ENCODE data around the gene GAB2. TPM values are rescaled to one million over a fixed set of nuclear protein-coding genes. Genes with fewer than 3 reads are reported as not detected.
"Not testable (repeated sequence)": the region's sequence is repeated elsewhere in the genome, so short reads cannot be mapped to it uniquely, and the experiment has no call there.

The GAB2 gene
- total RNA-seq (10 to 100 TPM; 16.2 to 24.3 TPM), polyA plus RNA-seq (ENCODE audit: insufficient read length in 2 of 2) (10 to 100 TPM; 30.7 to 31.5 TPM)
- long read RNA-seq, donor 1, full-length matches to known transcripts = 4 of 4 reads
- long read RNA-seq, donor 1, partial matches to known transcripts = 0 of 4 reads
- long read RNA-seq, donor 1, other reads (novel, unspliced or antisense) = 0 of 4 reads
- long read RNA-seq, donor 2, full-length matches to known transcripts = 1 of 1 reads
- long read RNA-seq, donor 2, partial matches to known transcripts = 0 of 1 reads
- long read RNA-seq, donor 2, other reads (novel, unspliced or antisense) = 0 of 1 reads
- long read RNA-seq, donor 3, partial matches to known transcripts = 5 of 7 reads
- long read RNA-seq, donor 3, other reads (novel, unspliced or antisense) = 0 of 7 reads
- long read RNA-seq, donor 4 = 0 reads

- no peaks in the 10 kb centered on the region for H3K9me3 ChIP-seq (ENCODE audit: control insufficient read depth, insufficient read depth, low read length)
- DNase-seq (ENCODE audit: low read depth in 4 of 6, low spot score in 6 of 6) = no peak
- WGBS (ENCODE audit: insufficient coverage) = under 1% methylated on average over 87 of the region's 93 CpGs
- peak within 1 kb of the TSS; percentile 75 for H3K4me3 ChIP-seq (ENCODE audit: low read depth, low read length)
- peaks cover 29% of the 10 kb centered on the region for H3K4me1 ChIP-seq (ENCODE audit: control insufficient read depth, insufficient read depth, low read length)
- no peaks in the 10 kb centered on the region for H3K36me3 ChIP-seq (ENCODE audit: control insufficient read depth, insufficient read depth, low read length)
- no peaks in the 10 kb centered on the region for H3K27me3 ChIP-seq (ENCODE audit: control insufficient read depth, insufficient read depth, low read length)
- peak within 1 kb of the TSS; percentile 92 for H3K27ac ChIP-seq (ENCODE audit: low read depth, low read length)
These were observed at the start of gene GAB2 for GRCh38 chr11:78417175-78417887. Gene GAB2 (minus strand): TSS chr11:78417820. CDS start chr11:78417720, 100 bp downstream.

DNA sequence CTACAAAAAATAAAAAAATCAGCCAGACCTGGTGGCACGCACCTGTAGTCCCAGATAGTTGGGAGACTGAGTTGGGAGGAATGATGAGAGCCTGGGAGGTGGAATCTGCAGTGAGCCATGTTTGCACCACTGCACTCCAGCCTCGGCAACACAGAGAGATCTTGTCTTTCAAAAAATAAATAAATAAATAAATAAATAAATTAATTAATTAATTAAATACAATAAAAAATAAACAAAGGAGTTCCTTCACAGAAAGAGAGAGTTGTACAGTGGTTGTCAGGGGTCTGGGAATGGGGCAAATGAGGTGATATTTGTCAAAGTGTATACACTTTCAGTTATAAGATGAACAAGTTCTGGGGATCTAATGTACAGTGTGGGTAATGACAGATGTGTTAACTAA lies 49.8 kb upstream of the GAB2 start:
- no CpG with 5 or more reads among the region's 2 CpGs for WGBS (ENCODE audit: insufficient coverage)
- Histone ChIP-seq H3K27me3 (ENCODE audit: control insufficient read depth, insufficient read depth, low read length) (no peaks in the 10 kb centered on the region), H3K4me3 (ENCODE audit: low read depth, low read length) (no peak overlapping the region), H3K9me3 (ENCODE audit: control insufficient read depth, insufficient read depth, low read length) (no peaks in the 10 kb centered on the region), H3K4me1 (ENCODE audit: control insufficient read depth, insufficient read depth, low read length) (no peaks in the 10 kb centered on the region), H3K27ac (ENCODE audit: low read depth, low read length) (no peak overlapping the region), H3K36me3 (ENCODE audit: control insufficient read depth, insufficient read depth, low read length) (peaks cover 9% of the 10 kb centered on the region)
- no peak for DNase-seq (ENCODE audit: low read depth in 4 of 6, low spot score in 6 of 6)

GRCh38 chr11:78465169-78465942 lies 47.7 kb upstream of the GAB2 start:
- H3K9me3 ChIP-seq (ENCODE audit: control insufficient read depth, insufficient read depth, low read length) = no peaks in the 10 kb centered on the region
- no peak overlapping the region for H3K4me3 ChIP-seq (ENCODE audit: low read depth, low read length)
- no peak overlapping the region for H3K27ac ChIP-seq (ENCODE audit: low read depth, low read length)
- peaks cover 9% of the 10 kb centered on the region for H3K36me3 ChIP-seq (ENCODE audit: control insufficient read depth, insufficient read depth, low read length)
- 95% methylated on average over 16 of the region's 19 CpGs for WGBS (ENCODE audit: insufficient coverage)
- H3K27me3 ChIP-seq (ENCODE audit: control insufficient read depth, insufficient read depth, low read length) = no peaks in the 10 kb centered on the region
- no peak for DNase-seq (ENCODE audit: low read depth in 4 of 6, low spot score in 6 of 6)
- H3K4me1 ChIP-seq (ENCODE audit: control insufficient read depth, insufficient read depth, low read length) = no peaks in the 10 kb centered on the region

DNA sequence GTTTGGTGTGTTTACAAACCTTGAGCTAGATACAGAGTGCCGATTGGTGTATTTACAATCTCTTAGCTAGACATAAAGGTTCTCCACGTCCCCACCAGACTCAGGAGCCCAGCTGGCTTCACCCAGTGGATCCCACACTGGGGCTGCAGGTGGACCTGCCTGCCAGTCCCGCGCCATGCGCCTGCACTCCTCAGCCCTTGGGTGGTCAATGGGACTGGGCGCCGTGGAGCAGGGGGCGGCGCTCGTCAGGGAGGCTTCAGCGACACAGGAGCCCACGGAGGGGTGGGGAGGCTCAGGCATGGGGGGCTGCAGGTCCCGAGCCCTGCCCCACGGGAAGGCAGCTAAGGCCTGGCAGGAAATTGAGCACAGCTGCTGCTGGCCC lies 47.2 kb upstream of the GAB2 start:
- not testable (repeated sequence) for DNase-seq (ENCODE audit: low read depth in 4 of 6, low spot score in 6 of 6); H3K4me1 ChIP-seq (ENCODE audit: control insufficient read depth, insufficient read depth, low read length); H3K27me3 ChIP-seq (ENCODE audit: control insufficient read depth, insufficient read depth, low read length); H3K27ac ChIP-seq (ENCODE audit: low read depth, low read length); H3K36me3 ChIP-seq (ENCODE audit: control insufficient read depth, insufficient read depth, low read length); H3K4me3 ChIP-seq (ENCODE audit: low read depth, low read length); H3K9me3 ChIP-seq (ENCODE audit: control insufficient read depth, insufficient read depth, low read length)
- WGBS (ENCODE audit: insufficient coverage) = 94% methylated on average over 12 of the region's 14 CpGs

DNA sequence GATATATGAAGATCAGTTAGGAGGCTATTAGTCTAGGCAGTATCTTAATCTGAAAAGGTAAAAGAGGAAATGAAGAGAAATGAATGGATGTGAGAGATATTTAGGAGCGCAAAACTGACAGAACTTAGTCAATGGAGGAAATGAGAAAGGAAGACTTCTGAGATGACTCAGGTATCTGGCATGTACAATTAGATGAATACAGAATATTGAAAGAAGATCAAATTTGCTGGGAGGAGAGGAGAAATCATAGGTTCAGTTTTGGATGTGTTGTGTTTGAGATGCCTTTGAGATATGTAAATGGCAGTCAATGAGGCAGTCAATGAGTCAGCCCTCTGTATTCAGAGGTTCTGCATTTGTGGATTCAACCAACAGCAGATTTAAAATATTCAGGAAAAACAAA lies 42.9 kb upstream of the GAB2 start:
- no peaks in the 10 kb centered on the region for H3K4me1 ChIP-seq (ENCODE audit: control insufficient read depth, insufficient read depth, low read length)
- no peak overlapping the region for H3K27ac ChIP-seq (ENCODE audit: low read depth, low read length)
- H3K36me3 ChIP-seq (ENCODE audit: control insufficient read depth, insufficient read depth, low read length) = peaks cover 18% of the 10 kb centered on the region
- H3K4me3 ChIP-seq (ENCODE audit: low read depth, low read length) = no peak overlapping the region
- no peak for DNase-seq (ENCODE audit: low read depth in 4 of 6, low spot score in 6 of 6)
- H3K9me3 ChIP-seq (ENCODE audit: control insufficient read depth, insufficient read depth, low read length) = no peaks in the 10 kb centered on the region
- no peaks in the 10 kb centered on the region for H3K27me3 ChIP-seq (ENCODE audit: control insufficient read depth, insufficient read depth, low read length)
- WGBS (ENCODE audit: insufficient coverage) = 100% methylated on average over 1 of the region's 1 CpG

- Histone ChIP-seq H3K36me3 (ENCODE audit: control insufficient read depth, insufficient read depth, low read length) (peaks cover 10% of the 10 kb centered on the region), H3K4me1 (ENCODE audit: control insufficient read depth, insufficient read depth, low read length) (no peaks in the 10 kb centered on the region), H3K4me3 (ENCODE audit: low read depth, low read length) (no peak overlapping the region), H3K27me3 (ENCODE audit: control insufficient read depth, insufficient read depth, low read length) (no peaks in the 10 kb centered on the region), H3K9me3 (ENCODE audit: control insufficient read depth, insufficient read depth, low read length) (no peaks in the 10 kb centered on the region), H3K27ac (ENCODE audit: low read depth, low read length) (no peak overlapping the region)
- WGBS (ENCODE audit: insufficient coverage) = 100% methylated on average over 3 of the region's 4 CpGs
- DNase-seq (ENCODE audit: low read depth in 4 of 6, low spot score in 6 of 6) = no peak
These were observed 42.1 kb upstream of the GAB2 start for GRCh38 chr11:78459738-78460137.

GRCh38 chr11:78457448-78457847 lies 39.8 kb upstream of the GAB2 start:
- Histone ChIP-seq H3K27me3 (ENCODE audit: control insufficient read depth, insufficient read depth, low read length) (no peaks in the 10 kb centered on the region), H3K36me3 (ENCODE audit: control insufficient read depth, insufficient read depth, low read length) (peaks cover 9% of the 10 kb centered on the region), H3K9me3 (ENCODE audit: control insufficient read depth, insufficient read depth, low read length) (no peaks in the 10 kb centered on the region), H3K27ac (ENCODE audit: low read depth, low read length) (no peak overlapping the region), H3K4me1 (ENCODE audit: control insufficient read depth, insufficient read depth, low read length) (no peaks in the 10 kb centered on the region), H3K4me3 (ENCODE audit: low read depth, low read length) (no peak overlapping the region)
- no peak for DNase-seq (ENCODE audit: low read depth in 4 of 6, low spot score in 6 of 6)
- WGBS (ENCODE audit: insufficient coverage) = no CpG with 5 or more reads among the region's 2 CpGs

GRCh38 chr11:78453140-78453935 lies 35.7 kb upstream of the GAB2 start:
- WGBS (ENCODE audit: insufficient coverage) = no CpG with 5 or more reads among the region's 2 CpGs
- Histone ChIP-seq H3K4me1 (ENCODE audit: control insufficient read depth, insufficient read depth, low read length) (no peaks in the 10 kb centered on the region), H3K27ac (ENCODE audit: low read depth, low read length) (no peak overlapping the region), H3K27me3 (ENCODE audit: control insufficient read depth, insufficient read depth, low read length) (no peaks in the 10 kb centered on the region), H3K36me3 (ENCODE audit: control insufficient read depth, insufficient read depth, low read length) (no peaks in the 10 kb centered on the region), H3K9me3 (ENCODE audit: control insufficient read depth, insufficient read depth, low read length) (no peaks in the 10 kb centered on the region), H3K4me3 (ENCODE audit: low read depth, low read length) (no peak overlapping the region)
- no peak for DNase-seq (ENCODE audit: low read depth in 4 of 6, low spot score in 6 of 6)

All from spinal cord (tissue), 10 donors.